Osteocyte (in vitro differentiated cells): ENCODE results near the gene ATP2A2. TPM values are rescaled to one million over a fixed set of nuclear protein-coding genes. Genes with fewer than 3 reads are reported as not detected.

Experiments
- DNase-seq: peaks from one replicate; pipeline ENCODE4 v3.0.0; 2021; ENCODE audit warnings: mixed read lengths; ENCODE audit not compliant: unreplicated experiment; ENCODE audit errors: extremely low spot score
- H3K27ac Mint-ChIP-seq: one replicate; pipeline ENCODE4 v1.8.0; 2021; ENCODE audit warnings: mild to moderate bottlenecking, mixed read lengths; ENCODE audit not compliant: unreplicated experiment
- H3K27me3 Mint-ChIP-seq: one replicate; pipeline ENCODE4 v1.8.0; 2021; ENCODE audit warnings: mixed read lengths; ENCODE audit not compliant: unreplicated experiment
- H3K36me3 Mint-ChIP-seq: one replicate; pipeline ENCODE4 v1.8.0; 2021; ENCODE audit warnings: mixed read lengths; ENCODE audit not compliant: unreplicated experiment
- H3K4me1 Mint-ChIP-seq: one replicate; pipeline ENCODE4 v1.8.0; 2021; ENCODE audit warnings: mixed read lengths; ENCODE audit not compliant: unreplicated experiment
- H3K4me3 Mint-ChIP-seq: one replicate; pipeline ENCODE4 v1.8.0; 2021; ENCODE audit warnings: mild to moderate bottlenecking, moderate library complexity, mixed read lengths; ENCODE audit not compliant: unreplicated experiment
- H3K9me3 Mint-ChIP-seq: one replicate; pipeline ENCODE4 v1.8.0; 2021; ENCODE audit warnings: mixed read lengths; ENCODE audit not compliant: unreplicated experiment
- total RNA-seq: library from RNA; stranded (reverse); gene quantifications from 2 replicates; pipeline ENCODE4 v1.2.1, GENCODE V29; 2021
- TF ChIP-seq, protein P1 (sequence below): fragments of 200-600 bp; sonication (generic); IDR thresholded peaks from 2 replicates; pipeline ENCODE4 v1.5.0; 2021; ENCODE audit warnings: antibody characterized with exemption, mild to moderate bottlenecking, moderate library complexity

The ATP2A2 gene
- total RNA-seq, 1 donor from 2014 or later: 183 TPM

DNA sequence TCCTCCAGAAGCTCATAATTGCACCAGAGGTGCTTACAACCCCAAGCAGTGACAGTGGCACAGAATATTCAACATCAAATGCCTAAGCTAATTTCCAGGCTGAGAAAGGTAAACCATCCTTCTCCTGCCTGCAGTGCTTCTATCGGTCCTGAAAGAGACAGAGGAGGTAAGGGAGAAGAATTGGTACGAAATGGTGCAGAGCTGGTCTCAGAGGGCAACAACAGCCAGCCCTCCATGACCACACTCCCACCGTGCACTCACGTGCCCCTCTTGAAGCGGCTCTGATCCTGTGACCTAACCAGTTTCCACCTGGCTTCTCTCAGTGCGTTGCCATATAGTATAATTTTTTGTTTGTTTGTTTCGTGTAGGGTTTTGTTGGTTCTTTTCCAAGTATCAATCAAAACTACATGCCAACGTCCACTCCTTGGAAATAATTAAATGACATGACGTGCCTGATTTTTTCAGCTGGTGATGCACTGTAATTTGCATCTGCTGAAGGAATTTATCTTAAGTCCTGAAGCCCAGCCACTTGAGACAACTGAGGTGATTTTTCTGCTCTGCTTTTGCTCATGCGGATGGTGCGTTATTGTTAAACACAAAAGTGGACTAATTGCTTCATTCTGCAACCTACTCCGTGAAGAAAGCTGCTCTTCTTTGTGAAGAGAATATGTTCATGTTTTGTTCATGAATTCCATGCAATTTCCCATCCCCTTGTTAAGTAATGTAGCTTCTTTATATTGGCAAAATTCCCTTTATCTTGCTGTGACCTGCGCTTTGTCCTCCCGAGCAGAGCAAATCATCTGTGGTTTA is 1.3 kb upstream of the ATP2A2 start:
- H3K36me3 Mint-ChIP-seq: peaks cover 18% of the 10 kb centered on the region
- TF ChIP-seq, protein P1, sequence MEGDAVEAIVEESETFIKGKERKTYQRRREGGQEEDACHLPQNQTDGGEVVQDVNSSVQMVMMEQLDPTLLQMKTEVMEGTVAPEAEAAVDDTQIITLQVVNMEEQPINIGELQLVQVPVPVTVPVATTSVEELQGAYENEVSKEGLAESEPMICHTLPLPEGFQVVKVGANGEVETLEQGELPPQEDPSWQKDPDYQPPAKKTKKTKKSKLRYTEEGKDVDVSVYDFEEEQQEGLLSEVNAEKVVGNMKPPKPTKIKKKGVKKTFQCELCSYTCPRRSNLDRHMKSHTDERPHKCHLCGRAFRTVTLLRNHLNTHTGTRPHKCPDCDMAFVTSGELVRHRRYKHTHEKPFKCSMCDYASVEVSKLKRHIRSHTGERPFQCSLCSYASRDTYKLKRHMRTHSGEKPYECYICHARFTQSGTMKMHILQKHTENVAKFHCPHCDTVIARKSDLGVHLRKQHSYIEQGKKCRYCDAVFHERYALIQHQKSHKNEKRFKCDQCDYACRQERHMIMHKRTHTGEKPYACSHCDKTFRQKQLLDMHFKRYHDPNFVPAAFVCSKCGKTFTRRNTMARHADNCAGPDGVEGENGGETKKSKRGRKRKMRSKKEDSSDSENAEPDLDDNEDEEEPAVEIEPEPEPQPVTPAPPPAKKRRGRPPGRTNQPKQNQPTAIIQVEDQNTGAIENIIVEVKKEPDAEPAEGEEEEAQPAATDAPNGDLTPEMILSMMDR: no peak
- H3K9me3 Mint-ChIP-seq: no peaks in the 10 kb centered on the region
- peak overlapping the region; percentile 95 for H3K27ac Mint-ChIP-seq
- H3K4me1 Mint-ChIP-seq: peaks cover 37% of the 10 kb centered on the region
- DNase-seq: no peak
- H3K4me3 Mint-ChIP-seq: peak overlapping the region; percentile 80
- no peaks in the 10 kb centered on the region for H3K27me3 Mint-ChIP-seq

DNA sequence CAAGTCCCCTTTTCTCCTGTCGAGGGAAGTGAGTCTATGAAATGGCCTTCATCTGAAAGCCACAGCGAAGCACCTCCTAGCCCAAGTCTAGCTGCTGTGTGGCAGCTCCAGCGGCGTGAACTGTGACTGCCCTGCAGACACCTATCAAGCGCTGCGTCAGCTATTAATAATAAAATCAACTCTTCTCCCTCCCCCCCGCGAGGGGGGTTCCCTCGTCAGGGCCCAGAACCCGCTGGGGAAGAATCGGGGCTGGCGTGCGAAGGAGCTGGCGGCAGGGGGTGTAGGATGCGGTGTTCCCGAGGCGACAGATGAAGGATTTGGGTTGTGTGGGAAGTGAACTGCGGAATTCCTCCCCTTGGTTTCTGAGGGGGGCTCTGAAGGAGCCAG is 662 bp upstream of the ATP2A2 start:
- TF ChIP-seq, protein P1: no peak
- H3K4me3 Mint-ChIP-seq: peak overlapping the region; percentile 80
- H3K36me3 Mint-ChIP-seq: peaks cover 20% of the 10 kb centered on the region
- peak overlapping the region; percentile 95 for H3K27ac Mint-ChIP-seq
- no peaks in the 10 kb centered on the region for H3K9me3 Mint-ChIP-seq
- no peaks in the 10 kb centered on the region for H3K27me3 Mint-ChIP-seq
- no peak for DNase-seq
- H3K4me1 Mint-ChIP-seq: peaks cover 43% of the 10 kb centered on the region

DNA sequence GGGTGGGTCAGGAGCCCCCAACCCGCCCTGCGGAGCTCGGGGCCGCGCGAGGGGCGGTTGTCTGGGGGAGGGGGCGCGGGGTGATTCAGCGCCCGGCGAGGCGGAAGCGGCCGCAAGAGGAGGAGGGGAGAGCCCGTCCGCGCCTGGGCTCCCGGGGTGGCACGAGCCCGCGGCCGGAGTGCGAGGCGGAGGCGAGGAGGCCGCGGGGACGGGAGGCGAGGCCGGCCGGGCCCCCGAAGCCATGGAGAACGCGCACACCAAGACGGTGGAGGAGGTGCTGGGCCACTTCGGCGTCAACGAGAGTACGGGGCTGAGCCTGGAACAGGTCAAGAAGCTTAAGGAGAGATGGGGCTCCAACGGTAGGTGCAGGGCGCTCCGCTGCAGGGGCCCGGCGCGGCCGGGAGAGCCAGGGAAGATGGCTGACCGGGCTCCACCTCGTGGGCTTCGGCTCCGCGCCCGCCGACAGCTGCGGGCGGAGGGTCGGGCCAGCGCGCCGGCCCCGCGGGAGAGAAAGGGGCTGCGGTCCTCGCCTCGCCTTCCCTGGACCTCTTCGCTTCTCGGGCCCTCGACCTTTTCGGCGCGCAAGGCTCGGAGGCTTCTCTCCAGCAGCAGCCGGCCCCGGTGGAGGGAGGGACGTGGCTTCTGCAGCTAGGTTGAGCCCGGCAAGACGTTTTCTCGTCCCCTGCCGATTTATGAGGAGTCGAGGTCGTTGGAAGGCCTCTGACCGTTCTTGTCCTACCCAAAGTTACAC is 677 bp downstream of the ATP2A2 start:
- peak overlapping the region; percentile 81 for H3K27ac Mint-ChIP-seq
- H3K4me1 Mint-ChIP-seq: peaks cover 56% of the 10 kb centered on the region
- no peaks in the 10 kb centered on the region for H3K9me3 Mint-ChIP-seq
- TF ChIP-seq, protein P1: no peak
- peaks cover 31% of the 10 kb centered on the region for H3K36me3 Mint-ChIP-seq
- DNase-seq: peak; percentile 85
- no peaks in the 10 kb centered on the region for H3K27me3 Mint-ChIP-seq
- peak overlapping the region; percentile 87 for H3K4me3 Mint-ChIP-seq

DNA sequence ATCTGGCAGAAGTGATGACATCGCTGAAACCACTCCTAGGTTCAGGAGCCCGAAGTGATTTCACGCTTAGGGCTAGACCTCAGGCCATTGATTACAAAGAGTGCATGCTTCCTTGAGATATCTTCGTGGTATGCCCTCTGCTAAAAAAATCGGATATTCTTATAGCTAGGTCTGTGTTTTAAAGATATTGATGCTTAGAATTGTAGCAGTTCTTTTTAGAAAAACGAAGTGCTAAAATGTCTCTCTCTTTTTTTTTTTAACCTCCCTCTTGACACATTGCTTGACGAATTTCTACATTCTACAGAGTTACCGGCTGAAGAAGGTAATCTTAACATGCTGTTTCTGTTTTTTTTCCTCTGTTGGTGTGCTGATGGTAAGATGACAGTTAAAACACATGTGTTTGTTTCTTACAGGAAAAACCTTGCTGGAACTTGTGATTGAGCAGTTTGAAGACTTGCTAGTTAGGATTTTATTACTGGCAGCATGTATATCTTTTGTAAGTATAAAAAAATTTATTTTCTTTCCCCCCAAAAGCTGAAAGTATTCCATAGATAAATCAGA is 1.3 kb downstream of the ATP2A2 start:
- H3K4me1 Mint-ChIP-seq: peaks cover 59% of the 10 kb centered on the region
- no peaks in the 10 kb centered on the region for H3K27me3 Mint-ChIP-seq
- H3K36me3 Mint-ChIP-seq: peaks cover 34% of the 10 kb centered on the region
- H3K4me3 Mint-ChIP-seq: peak overlapping the region; percentile 87
- no peak for DNase-seq
- H3K27ac Mint-ChIP-seq: peak overlapping the region; percentile 79
- TF ChIP-seq, protein P1: no peak
- H3K9me3 Mint-ChIP-seq: no peaks in the 10 kb centered on the region
